Panc1 (cell line): Measurements from ENCODE around the gene ZNF232.

Experiments
- POLR2AphosphoS5 ChIP-seq: IDR thresholded peaks from 2 replicates; pipeline ENCODE4 v1.6.1; 2012; ENCODE audit warnings: mild to moderate bottlenecking, low read depth, low read length, moderate library complexity
- TF ChIP-seq, protein P1 (sequence below): fragments of 450-650 bp; IDR thresholded peaks from 2 replicates; pipeline ENCODE4 v1.5.1; 2017; ENCODE audit warnings: mild to moderate bottlenecking

DNA sequence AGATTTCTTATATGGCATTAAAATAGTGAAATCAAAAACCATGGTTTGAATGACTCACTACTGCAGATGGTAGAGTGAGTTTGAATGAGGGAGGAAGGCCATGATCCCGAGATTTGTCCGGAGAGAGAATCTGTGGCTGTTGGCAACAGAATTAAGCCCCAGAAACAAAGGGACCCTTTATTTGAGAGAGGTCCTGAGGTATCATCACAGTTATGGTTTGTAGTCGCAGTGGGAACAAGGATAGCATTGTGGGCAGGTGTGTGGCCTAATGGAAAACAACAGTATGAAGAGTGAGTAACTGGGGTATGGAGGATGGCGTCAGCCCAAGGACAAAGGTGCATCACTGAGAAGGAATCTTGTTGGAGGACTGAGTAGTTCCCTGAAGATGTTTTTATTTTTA, 42.0 kb downstream of the ZNF232 start:
- TF ChIP-seq, protein P1, sequence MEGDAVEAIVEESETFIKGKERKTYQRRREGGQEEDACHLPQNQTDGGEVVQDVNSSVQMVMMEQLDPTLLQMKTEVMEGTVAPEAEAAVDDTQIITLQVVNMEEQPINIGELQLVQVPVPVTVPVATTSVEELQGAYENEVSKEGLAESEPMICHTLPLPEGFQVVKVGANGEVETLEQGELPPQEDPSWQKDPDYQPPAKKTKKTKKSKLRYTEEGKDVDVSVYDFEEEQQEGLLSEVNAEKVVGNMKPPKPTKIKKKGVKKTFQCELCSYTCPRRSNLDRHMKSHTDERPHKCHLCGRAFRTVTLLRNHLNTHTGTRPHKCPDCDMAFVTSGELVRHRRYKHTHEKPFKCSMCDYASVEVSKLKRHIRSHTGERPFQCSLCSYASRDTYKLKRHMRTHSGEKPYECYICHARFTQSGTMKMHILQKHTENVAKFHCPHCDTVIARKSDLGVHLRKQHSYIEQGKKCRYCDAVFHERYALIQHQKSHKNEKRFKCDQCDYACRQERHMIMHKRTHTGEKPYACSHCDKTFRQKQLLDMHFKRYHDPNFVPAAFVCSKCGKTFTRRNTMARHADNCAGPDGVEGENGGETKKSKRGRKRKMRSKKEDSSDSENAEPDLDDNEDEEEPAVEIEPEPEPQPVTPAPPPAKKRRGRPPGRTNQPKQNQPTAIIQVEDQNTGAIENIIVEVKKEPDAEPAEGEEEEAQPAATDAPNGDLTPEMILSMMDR: no peak
- no peak for TF ChIP-seq POLR2AphosphoS5
